Fibroblast of villous mesenchyme (primary cell): ENCODE results near the gene NCKAP5. TPM values are rescaled to one million over a fixed set of nuclear protein-coding genes. Genes with fewer than 3 reads are reported as not detected.

ENCODE experiments used
- DNase-seq: peaks from one replicate; pipeline ENCODE4 v3.0.0-alpha.2; 2010; ENCODE audit warnings: low read depth
- H3K4me3 ChIP-seq: 2 replicates; pipeline ENCODE4 v1.5.1; 2011; ENCODE audit warnings: low read depth, mild to moderate bottlenecking, low read length
- CTCF ChIP-seq: IDR thresholded peaks from 2 replicates; pipeline ENCODE4 v1.5.1; 2012; ENCODE audit warnings: low read depth, mild to moderate bottlenecking, low read length; ENCODE audit not compliant: insufficient read depth
- total RNA-seq: library from RNA; depleted of rRNA; stranded (reverse); fragments of >200 nt; gene quantifications from 2 replicates; pipeline ENCODE4 v1.2.3, GENCODE V29; 2012

NCKAP5 gene
- total RNA-seq, 1 donor: 47.9 TPM

GRCh38 chr2:132897111-132897510 is 671.2 kb downstream of the NCKAP5 start:
- no peak for TF ChIP-seq CTCF
- DNase-seq: no peak
- H3K4me3 ChIP-seq: no peak overlapping the region

- no peak overlapping the region for H3K4me3 ChIP-seq
- no peak for DNase-seq
- no peak for TF ChIP-seq CTCF
These were observed 672.2 kb downstream of the NCKAP5 start for GRCh38 chr2:132896073-132896472.

GRCh38 chr2:132891498-132891897 is 676.8 kb downstream of the NCKAP5 start:
- H3K4me3 ChIP-seq: no peak overlapping the region
- peak; percentile 5 for DNase-seq
- TF ChIP-seq CTCF: no peak

- TF ChIP-seq CTCF: no peak
- no peak for DNase-seq
- no peak overlapping the region for H3K4me3 ChIP-seq
These were observed 681.7 kb downstream of the NCKAP5 start for GRCh38 chr2:132886574-132886973.

- TF ChIP-seq CTCF: no peak
- no peak overlapping the region for H3K4me3 ChIP-seq
- no peak for DNase-seq
These were observed 683.6 kb downstream of the NCKAP5 start for GRCh38 chr2:132884705-132885104.

- H3K4me3 ChIP-seq: no peak overlapping the region
- TF ChIP-seq CTCF: no peak
- DNase-seq: no peak
These were observed 684.0 kb downstream of the NCKAP5 start for GRCh38 chr2:132884292-132884691.

GRCh38 chr2:132883430-132883829 is 684.8 kb downstream of the NCKAP5 start:
- DNase-seq: no peak
- no peak overlapping the region for H3K4me3 ChIP-seq
- no peak for TF ChIP-seq CTCF
